Activated CD8-positive, alpha-beta memory T cell treated with anti-CD3 and anti-CD28 coated beads for 4 hours (primary cell): Measurements from ENCODE around the gene FAM241B.
A peak's percentile ranks its signal among the peaks of the same experiment; 100 is the strongest.

Experiments
- DNase-seq, 2 donors: peaks; one replicate each; pipeline ENCODE4 v3.0.0-alpha.2; 2020; ENCODE audit warnings: low read depth in 2 of 2

FAM241B gene

GRCh38 chr10:69629897-69630650 is at the start of gene FAM241B:
TSS of gene FAM241B (plus strand) at chr10:69630247. CDS start at chr10:69631744, 1,497 bp downstream.
- peak; percentile 36 to 42 for DNase-seq

GRCh38 chr10:69580435-69580834 is 49.6 kb upstream of the FAM241B start:
- DNase-seq, result no peak

GRCh38 chr10:69583106-69583505 is 46.9 kb upstream of the FAM241B start:
- no peak for DNase-seq

GRCh38 chr10:69584624-69585023 is 45.4 kb upstream of the FAM241B start:
- no peak for DNase-seq

- no peak for DNase-seq
Observed at GRCh38 chr10:69588358-69588757, 41.7 kb upstream of the FAM241B start.

GRCh38 chr10:69600761-69601330 is 29.2 kb upstream of the FAM241B start:
- DNase-seq, result no peak

- DNase-seq, result no peak
Observed at GRCh38 chr10:69609077-69609476, 21.0 kb upstream of the FAM241B start.

GRCh38 chr10:69612760-69613159 is 17.3 kb upstream of the FAM241B start:
- DNase-seq, result no peak

- DNase-seq, result no peak
Observed at GRCh38 chr10:69614130-69614529, 15.9 kb upstream of the FAM241B start.

- DNase-seq, result no peak
Observed at GRCh38 chr10:69616358-69616757, 13.7 kb upstream of the FAM241B start.

GRCh38 chr10:69618746-69619145 is 11.3 kb upstream of the FAM241B start:
- DNase-seq, result no peak

GRCh38 chr10:69619626-69620025 is 10.4 kb upstream of the FAM241B start:
- no peak for DNase-seq

GRCh38 chr10:69620625-69621024 is 9.4 kb upstream of the FAM241B start:
- no peak for DNase-seq

GRCh38 chr10:69624245-69624786 is 5.7 kb upstream of the FAM241B start:
- DNase-seq, result no peak

- no peak for DNase-seq
Observed at GRCh38 chr10:69626826-69627225, 3.2 kb upstream of the FAM241B start.

GRCh38 chr10:69628891-69629290 is 1.2 kb upstream of the FAM241B start:
- DNase-seq, result no peak

- DNase-seq, result no peak
Observed at GRCh38 chr10:69629519-69629896, 539 bp upstream of the FAM241B start.

- no peak for DNase-seq
Observed at GRCh38 chr10:69630651-69631400, 779 bp downstream of the FAM241B start.

GRCh38 chr10:69631566-69631965 is 1.5 kb downstream of the FAM241B start:
- no peak for DNase-seq

GRCh38 chr10:69632516-69633199 is 2.6 kb downstream of the FAM241B start:
- DNase-seq, result no peak

GRCh38 chr10:69633673-69634635 is 3.9 kb downstream of the FAM241B start:
- no peak for DNase-seq
